SK-N-SH treated with all-trans-retinoic acid at 6 μM for 48 hours (cell line): ENCODE results near the gene ENTPD1.

Source experiments
- ARNTL ChIP-seq: fragments of 450-650 bp; formaldehyde crosslinking; IDR thresholded peaks from 2 replicates; pipeline ENCODE4 v1.5.0; 2020; ENCODE audit warnings: low read depth, mild to moderate bottlenecking, moderate library complexity, borderline replicate concordance
- ESRRG ChIP-seq: fragments of 250-450 bp; sonication (Bioruptor Pico); IDR thresholded peaks from 2 replicates; pipeline ENCODE4 v1.6.1; 2021; ENCODE audit warnings: mild to moderate bottlenecking
- ISL1 ChIP-seq: fragments of 250-450 bp; sonication (Bioruptor Pico); IDR thresholded peaks from 2 replicates; pipeline ENCODE4 v2.1.2; 2022; ENCODE audit warnings: mild to moderate bottlenecking, moderate library complexity
- TCF4 ChIP-seq: fragments of 250-450 bp; sonication (Bioruptor Pico); IDR thresholded peaks from 2 replicates; pipeline ENCODE4 v1.8.0; 2021; ENCODE audit warnings: mild to moderate bottlenecking, moderate library complexity, borderline replicate concordance
- TSHZ2 ChIP-seq: fragments of 250-450 bp; sonication (Bioruptor Pico); IDR thresholded peaks from 2 replicates; pipeline ENCODE4 v1.5.0; 2020; ENCODE audit warnings: mild to moderate bottlenecking, moderate library complexity
- ZC3H10 ChIP-seq: fragments of 250-450 bp; sonication (Bioruptor Pico); IDR thresholded peaks from 2 replicates; pipeline ENCODE4 v1.5.1; 2021; ENCODE audit warnings: mild to moderate bottlenecking, moderate library complexity
- ZNF70 ChIP-seq: fragments of 450-650 bp; formaldehyde crosslinking; IDR thresholded peaks from 2 replicates; pipeline ENCODE4 v1.5.0; 2020; ENCODE audit warnings: mild to moderate bottlenecking, moderate library complexity

- TF ChIP-seq ISL1 (CRISPR knock-in tag) (no peak), TCF4 (CRISPR knock-in tag) (no peak), TSHZ2 (CRISPR knock-in tag) (no peak), ESRRG (CRISPR knock-in tag) (no peak), ARNTL (CRISPR knock-in tag) (no peak), ZC3H10 (CRISPR knock-in tag) (no peak), ZNF70 (CRISPR knock-in tag) (no peak)
Measured at GRCh38 chr10:95711492-95711891, 44.5 kb upstream of the ENTPD1 start.
